Measurements from ENCODE around the gene ZNF22.

The ZNF22 gene

DNA sequence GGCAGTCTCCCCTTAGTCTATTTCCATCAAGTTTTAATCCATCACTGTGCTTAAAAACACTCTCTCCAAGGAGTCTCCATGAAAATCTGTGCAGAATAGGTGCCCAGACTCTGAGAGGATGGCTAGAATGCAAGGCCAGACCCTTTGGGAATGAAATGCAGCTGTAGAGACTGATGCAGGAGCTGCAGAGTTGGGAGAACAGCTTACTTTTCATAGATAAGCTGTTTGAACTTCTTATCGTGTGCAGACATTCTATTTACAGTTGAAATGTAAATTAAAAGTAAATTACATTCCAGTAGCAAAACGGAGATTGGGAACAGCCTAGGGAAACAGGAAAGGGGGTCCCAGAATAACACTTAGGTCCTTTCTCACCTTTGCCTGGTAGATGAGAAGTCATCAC lies 14.9 kb downstream of the ZNF22 start:
- DNase-seq (ENCODE audit: low read depth): no peak

DNA sequence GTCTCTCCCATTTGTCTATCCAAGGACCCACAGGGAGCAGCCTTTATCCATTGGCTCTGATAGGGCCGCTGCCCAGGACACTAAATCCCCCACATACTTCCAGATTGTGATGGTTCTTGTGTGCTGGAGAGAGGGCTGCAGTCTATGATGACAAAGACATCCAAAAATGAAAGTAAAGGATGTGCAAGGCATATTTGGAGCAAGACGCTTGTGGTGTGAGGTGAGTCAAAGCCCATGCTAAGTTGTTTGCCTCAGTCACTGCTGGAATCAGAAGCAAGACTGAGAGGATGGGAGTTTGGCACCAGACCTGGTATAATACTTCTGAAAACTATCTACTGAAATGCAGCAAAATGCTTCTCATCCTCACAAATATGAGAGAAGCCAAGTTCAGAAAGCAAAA lies 22.7 kb downstream of the ZNF22 start:
- DNase-seq (ENCODE audit: low read depth): no peak

DNA sequence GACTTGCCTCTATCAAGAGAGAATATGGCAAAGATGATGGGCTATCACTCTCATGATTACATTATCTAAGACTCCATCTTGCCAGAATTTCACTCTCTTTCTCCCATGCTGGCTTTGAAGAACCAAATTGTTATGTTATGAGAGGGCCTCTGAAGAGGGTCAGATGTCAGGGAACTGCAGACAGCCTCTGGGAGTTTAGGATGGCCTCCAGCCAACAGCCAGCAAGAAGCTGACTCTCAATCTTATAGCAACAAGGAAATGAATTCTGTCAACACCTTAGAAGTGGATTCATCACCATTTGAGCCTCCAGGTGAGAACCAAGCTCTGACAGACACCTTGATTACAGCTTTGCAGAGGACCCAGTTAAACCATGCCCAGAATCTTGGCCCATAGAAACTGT lies 33.6 kb downstream of the ZNF22 start:
- DNase-seq (ENCODE audit: low read depth): no peak

DNA sequence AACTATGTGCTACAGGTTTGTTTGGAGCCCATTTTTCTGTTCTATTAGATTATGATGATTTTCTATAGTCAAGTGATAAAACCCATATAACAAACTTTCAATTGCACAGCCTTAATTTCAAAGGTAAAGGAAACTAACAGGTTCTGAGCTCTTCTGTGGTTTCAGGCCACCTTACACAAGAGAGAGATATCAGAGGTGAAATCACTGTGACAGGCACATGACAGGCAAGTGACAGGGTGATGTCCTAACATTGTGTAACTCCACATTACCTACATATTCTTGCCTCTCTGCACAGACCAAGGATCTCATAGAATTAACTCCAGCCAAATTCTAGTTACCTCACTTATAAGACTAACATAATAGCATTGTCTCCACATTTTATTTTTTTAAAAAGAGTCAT lies 35.0 kb downstream of the ZNF22 start:
- no peak for DNase-seq (ENCODE audit: low read depth)

DNA sequence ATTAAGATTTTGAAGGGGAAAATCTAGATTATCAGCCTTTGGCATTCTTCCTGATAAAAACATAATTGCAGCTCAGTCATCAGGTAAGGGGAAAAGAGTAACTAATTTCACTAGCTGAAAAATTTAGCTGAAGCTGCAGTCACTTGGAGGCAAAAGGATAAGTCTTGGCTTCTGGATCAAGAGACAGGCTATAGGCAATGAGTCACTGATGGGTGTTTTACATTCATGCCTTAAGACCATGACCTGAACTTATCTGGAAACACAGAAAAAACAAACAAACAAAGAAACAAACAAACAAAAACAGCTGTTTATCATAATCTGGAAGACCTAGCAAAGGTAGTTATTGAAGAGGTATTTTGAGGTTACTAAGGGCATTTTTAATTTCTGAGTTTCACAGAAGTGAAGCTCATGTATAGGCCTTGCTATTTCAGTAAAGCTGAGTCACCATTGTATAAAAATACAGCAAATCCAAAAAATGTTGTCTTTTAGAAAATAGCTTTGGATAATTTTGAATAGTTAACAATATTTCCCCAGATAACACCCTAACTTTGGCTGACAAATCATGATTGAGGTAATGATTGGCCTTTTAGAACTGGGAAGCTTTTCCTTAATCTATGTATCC lies 40.3 kb downstream of the ZNF22 start:
- DNase-seq (ENCODE audit: low read depth): no peak

DNA sequence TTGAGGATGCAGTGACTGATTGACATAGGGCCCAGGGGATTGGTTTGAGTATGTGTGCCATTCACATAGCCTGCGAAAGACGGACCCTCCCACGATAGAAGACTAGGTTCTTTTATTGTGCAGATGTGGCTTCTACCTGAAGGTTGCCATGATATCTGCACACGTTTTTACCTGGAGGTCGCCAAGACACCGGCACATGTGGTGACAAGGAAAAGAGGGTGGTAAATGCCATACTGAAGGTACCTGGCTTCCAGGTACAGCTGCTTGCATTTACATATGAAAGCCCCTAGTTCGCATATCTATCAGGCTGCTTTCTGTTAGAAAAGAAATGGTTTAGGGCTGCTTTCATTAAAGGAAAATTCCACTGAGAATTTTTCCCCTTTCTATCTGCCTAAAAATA lies 43.6 kb downstream of the ZNF22 start:
- DNase-seq (ENCODE audit: low read depth): no peak

DNA sequence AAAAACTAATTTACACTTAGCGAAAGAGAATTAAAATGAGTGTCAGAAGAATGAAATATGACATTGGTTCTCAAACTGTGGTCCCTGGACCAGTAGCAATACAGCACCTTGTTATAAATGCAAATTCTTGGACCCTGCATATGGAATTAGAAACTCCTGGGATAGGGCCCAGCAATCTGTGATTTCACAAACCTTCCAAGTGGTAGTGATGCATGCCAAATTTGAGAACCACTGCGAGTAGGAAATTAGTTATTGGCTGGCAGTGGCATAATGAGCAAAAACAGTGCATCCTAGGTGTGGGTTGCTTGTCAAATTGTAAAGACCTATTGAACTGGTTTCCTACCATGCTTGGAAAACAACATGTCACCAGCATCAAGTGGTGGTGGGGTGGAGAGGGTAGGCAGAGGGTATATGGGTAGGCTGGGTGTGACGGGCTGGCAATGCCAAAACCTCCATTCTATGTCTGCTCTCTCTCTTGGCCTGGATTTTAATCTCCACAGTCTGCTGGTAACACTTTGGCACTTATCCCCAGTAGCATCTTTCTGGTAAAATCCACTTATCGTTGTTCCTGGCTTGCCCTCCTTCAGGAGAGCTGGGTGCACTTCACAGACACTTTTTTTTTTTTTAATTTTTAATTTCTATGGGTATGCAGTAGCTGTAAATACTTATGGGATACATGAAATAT lies 50.0 kb downstream of the ZNF22 start:
- no peak for DNase-seq (ENCODE audit: low read depth)

DNA sequence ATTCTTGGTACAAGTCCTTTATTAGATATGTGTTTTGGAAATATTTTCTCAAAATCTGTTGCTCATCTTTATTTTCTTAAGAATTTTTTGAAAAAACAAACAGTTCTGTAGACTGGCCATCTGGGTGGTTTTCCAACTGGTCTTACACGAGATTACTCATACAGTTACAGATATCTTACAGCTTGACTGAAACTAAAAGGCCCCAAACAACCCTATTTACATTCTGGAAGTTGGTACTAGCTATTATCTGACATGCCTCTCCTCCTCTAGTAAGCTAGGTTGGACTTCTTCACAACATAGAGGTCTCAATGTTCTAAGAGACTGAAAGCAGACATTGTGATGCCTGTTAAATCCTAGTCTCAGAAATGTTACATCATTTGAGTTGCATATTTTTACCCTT lies 52.0 kb downstream of the ZNF22 start:
- no peak for DNase-seq (ENCODE audit: low read depth)

DNA sequence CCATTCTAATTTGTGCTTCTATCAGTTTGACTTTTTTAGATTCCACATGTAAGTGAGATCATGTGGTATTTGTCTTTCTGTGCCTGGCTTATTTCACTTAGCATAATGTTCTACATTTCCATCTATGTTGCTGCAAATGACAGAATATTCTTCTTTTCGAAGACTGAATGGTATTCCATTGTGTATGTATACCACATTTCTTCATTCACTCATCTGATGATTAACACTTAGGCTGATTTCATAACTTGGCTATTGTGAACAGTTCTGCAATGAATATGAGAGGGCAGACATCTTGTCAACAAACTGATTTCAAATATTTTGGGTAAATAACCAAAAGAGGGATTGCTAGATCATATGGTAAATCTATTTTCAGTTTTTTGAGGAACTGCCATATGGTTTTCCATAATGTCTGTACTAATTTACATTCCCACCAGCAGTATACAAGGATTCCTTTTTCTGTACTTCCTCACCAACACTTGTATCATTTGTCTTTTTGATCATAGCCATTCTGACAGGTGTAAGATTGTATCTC lies 52.9 kb downstream of the ZNF22 start:
- no peak for DNase-seq (ENCODE audit: low read depth)
